GM12892 (cell line): ENCODE measurements around the gene NAGPA.

Source experiments
- DNase-seq: peaks from one replicate; pipeline ENCODE4 v3.0.0; 2011; ENCODE audit not compliant: insufficient read length
- FAIRE-seq: peaks from 2 replicates; lab custom pipeline; 2011; peaks lifted over from hg19 to GRCh38; lab: Jason Lieb, UNC
- POLR2A ChIP-seq: IDR thresholded peaks from 2 replicates; pipeline ENCODE4 v1.6.1; 2011; ENCODE audit warnings: low read depth, low read length, control low read depth
- POLR2AphosphoS5 ChIP-seq: IDR thresholded peaks from 2 replicates; pipeline ENCODE4 v1.6.1; 2011; ENCODE audit warnings: low read depth, low read length, control low read depth
- TAF1 ChIP-seq: IDR thresholded peaks from 2 replicates; pipeline ENCODE4 v1.6.1; 2011; ENCODE audit warnings: low read depth, mild to moderate bottlenecking, control low read depth, low read length, borderline replicate concordance

NAGPA gene

GRCh38 chr16:5024632-5025031, 9.1 kb downstream of the NAGPA start:
- TF ChIP-seq TAF1 (no peak), POLR2A (no peak), POLR2AphosphoS5 (no peak)
- FAIRE-seq (no peak), DNase-seq (no peak)

GRCh38 chr16:5022521-5022920, 11.2 kb downstream of the NAGPA start:
- no peak for TF ChIP-seq TAF1
- no peak for TF ChIP-seq POLR2AphosphoS5
- TF ChIP-seq POLR2A = no peak
- DNase-seq (no peak), FAIRE-seq (no peak)

DNA sequence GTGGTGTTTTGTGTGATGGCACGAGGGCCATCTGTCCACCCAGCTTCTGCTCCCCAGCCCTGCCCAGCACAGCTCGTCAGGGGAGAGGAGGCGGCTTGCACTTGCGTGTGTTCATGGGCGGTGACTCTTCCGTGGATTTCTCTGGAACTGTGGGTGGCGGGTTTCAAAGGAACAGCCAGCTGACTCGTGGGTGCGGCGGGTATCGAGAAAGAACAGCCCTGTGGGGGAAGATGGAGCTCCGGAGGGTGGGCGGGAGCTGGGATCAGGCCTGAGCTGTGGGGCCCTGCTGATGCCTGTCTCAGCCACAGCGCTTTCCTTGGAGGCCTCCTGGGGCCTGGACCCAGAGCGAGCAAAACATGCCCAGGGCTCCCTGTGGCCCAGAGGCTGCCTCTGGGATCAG, 13.2 kb downstream of the NAGPA start:
- FAIRE-seq = no peak
- TF ChIP-seq POLR2A (no peak), POLR2AphosphoS5 (no peak), TAF1 (no peak)
- DNase-seq = no peak

GRCh38 chr16:5019775-5020174, 14.0 kb downstream of the NAGPA start:
- FAIRE-seq (no peak), DNase-seq (no peak)
- TF ChIP-seq POLR2A (no peak), TAF1 (no peak), POLR2AphosphoS5 (no peak)

DNA sequence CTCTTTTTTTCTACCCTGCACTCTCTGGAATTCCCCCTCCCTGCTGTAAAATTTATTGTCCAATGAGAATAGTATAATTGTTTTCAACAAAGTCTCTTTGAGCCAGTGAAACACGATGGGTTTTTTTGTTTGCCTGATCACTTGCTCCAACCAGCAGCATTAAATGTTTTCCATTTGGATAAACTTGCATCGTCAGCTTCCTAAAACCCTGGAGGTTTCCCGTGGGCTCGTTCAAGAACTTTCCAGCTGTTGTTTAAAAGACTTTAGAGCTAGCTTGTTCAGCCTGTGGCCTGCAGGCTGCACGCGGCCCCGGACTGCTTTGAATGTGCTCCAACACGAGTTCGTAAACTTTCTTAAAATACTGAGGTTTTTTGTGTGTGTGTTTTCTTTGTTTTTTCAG, 14.9 kb downstream of the NAGPA start:
- DNase-seq = no peak
- no peak for TF ChIP-seq TAF1
- FAIRE-seq = no peak

GRCh38 chr16:5017678-5017969, 16.1 kb downstream of the NAGPA start:
- DNase-seq (no peak), FAIRE-seq (no peak)
- TF ChIP-seq POLR2AphosphoS5 = no peak
- no peak for TF ChIP-seq POLR2A
- TF ChIP-seq TAF1 = no peak

DNA sequence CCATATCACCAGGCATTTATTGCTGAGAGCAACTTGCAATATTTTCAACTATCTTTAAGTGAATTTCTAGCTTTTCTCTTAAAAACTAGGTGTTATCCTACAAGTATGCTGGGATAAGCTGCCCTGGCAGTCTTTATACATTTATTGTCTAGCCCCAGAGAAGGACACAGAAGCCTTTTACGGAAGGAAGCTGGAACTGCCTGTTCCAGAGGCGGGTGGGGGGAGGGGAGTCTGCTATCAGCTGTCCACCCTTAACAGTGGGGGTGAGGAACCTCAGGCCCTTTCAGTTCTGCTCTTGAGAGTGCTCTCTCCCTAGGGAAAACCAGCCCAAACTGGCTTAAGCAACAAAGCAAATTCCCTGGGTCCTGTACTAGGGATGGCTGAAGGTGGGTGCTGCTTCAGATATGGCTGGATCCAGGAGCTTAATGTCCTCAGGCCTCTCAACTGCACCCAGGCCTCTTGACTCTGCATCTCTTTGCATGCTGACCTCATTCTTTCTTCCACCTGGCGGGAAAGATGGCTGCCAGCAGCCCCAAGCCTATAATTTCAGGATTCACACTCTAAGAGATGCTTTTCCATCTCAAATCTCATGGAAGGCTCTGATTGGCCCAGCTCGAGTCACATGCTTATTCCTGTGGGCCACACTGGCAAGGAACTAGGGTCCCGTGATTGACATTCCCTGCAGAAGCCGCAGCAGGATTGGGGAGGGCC, 16.6 kb downstream of the NAGPA start:
- TF ChIP-seq TAF1 (no peak), POLR2AphosphoS5 (no peak), POLR2A (no peak)
- FAIRE-seq (no peak), DNase-seq (no peak)

- DNase-seq (no peak), FAIRE-seq (no peak)
- TF ChIP-seq TAF1 (no peak), POLR2A (no peak), POLR2AphosphoS5 (no peak)
Measured at GRCh38 chr16:5015887-5016286, 17.8 kb downstream of the NAGPA start.

DNA sequence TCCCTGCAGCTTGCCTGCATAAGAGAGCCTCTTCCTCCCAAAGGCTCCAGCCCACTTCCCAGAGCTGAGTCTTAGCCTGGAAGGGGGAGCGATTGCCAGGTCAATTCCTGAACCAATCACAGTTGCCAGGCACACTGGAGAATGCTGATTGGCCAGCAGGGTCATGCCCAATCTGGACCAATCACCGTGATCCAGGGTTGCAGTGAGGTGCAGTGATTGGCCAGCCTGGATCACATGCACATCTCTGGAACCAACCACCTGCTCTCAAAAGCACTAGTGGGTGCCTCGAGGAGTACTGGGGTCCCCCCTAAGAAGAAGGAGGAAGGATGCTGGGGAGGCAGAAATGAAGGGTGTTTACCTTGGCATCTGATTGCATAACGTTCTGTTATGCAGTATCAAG, 18.4 kb downstream of the NAGPA start:
- DNase-seq (no peak), FAIRE-seq (no peak)
- TF ChIP-seq TAF1 (no peak), POLR2A (no peak), POLR2AphosphoS5 (no peak)

GRCh38 chr16:5012887-5013286, 20.8 kb downstream of the NAGPA start:
- no peak for TF ChIP-seq TAF1
- no peak for TF ChIP-seq POLR2AphosphoS5
- no peak for TF ChIP-seq POLR2A
- DNase-seq = no peak
- no peak for FAIRE-seq

DNA sequence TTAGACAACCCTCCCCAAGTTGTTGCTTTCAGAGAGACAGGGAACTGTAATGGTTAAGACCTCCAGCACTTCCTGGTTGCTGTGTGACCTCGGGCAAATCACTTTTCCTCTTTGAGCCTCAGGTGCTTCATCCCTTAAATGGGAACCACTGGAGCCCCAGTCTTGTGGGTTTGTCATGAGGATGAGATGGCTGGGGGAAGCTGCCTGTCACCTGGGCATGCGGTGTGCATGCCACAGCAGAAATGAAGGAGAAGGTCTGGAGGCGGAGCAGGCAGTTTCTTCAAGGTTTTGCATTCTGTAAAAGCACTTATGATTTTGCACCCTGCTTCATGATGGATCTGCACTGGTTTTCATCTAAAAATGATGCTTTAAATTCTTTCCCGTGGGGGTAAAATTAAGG, 22.1 kb downstream of the NAGPA start:
- FAIRE-seq (no peak), DNase-seq (no peak)
- TF ChIP-seq TAF1 (no peak), POLR2AphosphoS5 (no peak), POLR2A (no peak)

GRCh38 chr16:5010576-5011329, 23.0 kb downstream of the NAGPA start:
- FAIRE-seq (no peak), DNase-seq (no peak)
- TF ChIP-seq POLR2A = no peak
- no peak for TF ChIP-seq POLR2AphosphoS5
- no peak for TF ChIP-seq TAF1

DNA sequence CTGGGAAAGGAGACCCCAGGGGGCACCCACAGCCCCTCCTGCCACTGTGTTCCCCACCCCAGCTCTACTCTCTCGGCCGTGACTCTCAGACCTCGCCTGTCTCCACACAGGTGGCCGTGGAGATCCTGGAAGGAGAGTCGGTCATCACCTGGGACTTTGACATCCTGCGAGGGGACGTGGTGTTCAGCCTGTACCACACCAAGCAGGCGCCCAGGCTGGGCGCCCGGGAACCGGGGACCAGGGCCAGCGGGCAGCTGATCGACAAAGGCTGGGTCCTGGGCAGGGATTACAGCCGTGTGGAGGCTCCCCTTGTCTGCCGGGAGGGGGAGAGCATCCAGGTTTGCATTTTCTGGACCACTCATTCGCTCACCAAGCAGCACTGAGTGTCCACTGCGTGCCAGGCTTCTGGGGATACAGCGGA, 25.4 kb downstream of the NAGPA start:
- TF ChIP-seq POLR2AphosphoS5 (no peak), TAF1 (no peak), POLR2A (no peak)
- FAIRE-seq = no peak

More for the DNA sequence above, 25.4 kb downstream of the NAGPA start:
- no peak for DNase-seq
